Stimulated activated naive B cell treated with anti-CD40 and anti-IgM and Interleukin-4, amounts not matched to agents 10 μg/mL and 1 μg/mL and 100 μg/mL, for 72 hours (primary cell): ENCODE results near the gene CPB1.
"Not testable (repeated sequence)": the region's sequence is repeated elsewhere in the genome, so short reads cannot be mapped to it uniquely, and the experiment has no call there.

Experiments used
- ATAC-seq, 2 donors: fragments of 150-1000 bp; cut with Tn5 transposase; replicated peaks; 2 replicates each; pipeline ENCODE4 v1.10.0; 2021; ENCODE audit warnings: moderate library complexity in 1 of 2
- DNase-seq: peaks from one replicate; pipeline ENCODE4 v3.0.0; 2021
- H3K27ac Mint-ChIP-seq: one replicate; pipeline ENCODE4 v1.8.0; 2022; ENCODE audit warnings: mild to moderate bottlenecking, mixed read lengths
- H3K27me3 Mint-ChIP-seq, 2 donors: one replicate each; pipeline ENCODE4 v1.8.0; 2022; ENCODE audit warnings: mixed read lengths in 2 of 2
- H3K36me3 Mint-ChIP-seq, 2 donors: one replicate each; pipeline ENCODE4 v1.8.0; 2022; ENCODE audit warnings: mixed read lengths in 2 of 2, mild to moderate bottlenecking in 1 of 2
- H3K4me1 Mint-ChIP-seq, 2 donors: one replicate each; pipeline ENCODE4 v1.8.0; 2022; ENCODE audit warnings: mixed read lengths in 2 of 2, mild to moderate bottlenecking in 1 of 2
- H3K4me3 Mint-ChIP-seq, 2 donors: one replicate each; pipeline ENCODE4 v1.8.0; 2022; ENCODE audit warnings: mild to moderate bottlenecking in 2 of 2, mixed read lengths in 2 of 2, moderate library complexity in 1 of 2
- H3K9me3 Mint-ChIP-seq, 2 donors: one replicate each; pipeline ENCODE4 v1.8.0; 2022; ENCODE audit warnings: mixed read lengths in 2 of 2, mild to moderate bottlenecking in 1 of 2

The CPB1 gene

GRCh38 chr3:148827585-148827984 lies at the start of gene CPB1:
TSS of gene CPB1 (plus strand) at chr3:148827811. CDS start at chr3:148827824, 13 bp downstream.
- H3K27me3 Mint-ChIP-seq = no peaks in the 10 kb centered on the region

GRCh38 chr3:148778926-148779325 lies 48.7 kb upstream of the CPB1 start:
- no peaks in the 10 kb centered on the region for H3K4me1 Mint-ChIP-seq
- H3K36me3 Mint-ChIP-seq = no peaks in the 10 kb centered on the region
- peaks cover 0 to 3% of the 10 kb centered on the region in 2 donors for H3K9me3 Mint-ChIP-seq
- H3K27me3 Mint-ChIP-seq = no peaks in the 10 kb centered on the region
- ATAC-seq (no peak), DNase-seq (no peak)
- no peak overlapping the region for H3K4me3 Mint-ChIP-seq
- H3K27ac Mint-ChIP-seq = no peak overlapping the region

More at GRCh38 chr3:148827585-148827984, at the start of gene CPB1:
- no peak within 1 kb of the TSS for H3K27ac Mint-ChIP-seq
- no peaks in the 10 kb centered on the region for H3K4me1 Mint-ChIP-seq
- H3K4me3 Mint-ChIP-seq = no peak within 1 kb of the TSS
- ATAC-seq (no peak), DNase-seq (no peak)
- no peaks in the 10 kb centered on the region for H3K9me3 Mint-ChIP-seq
- H3K36me3 Mint-ChIP-seq = no peaks in the 10 kb centered on the region

- DNase-seq, H3K27ac Mint-ChIP-seq, H3K4me3 Mint-ChIP-seq, H3K27me3 Mint-ChIP-seq, H3K36me3 Mint-ChIP-seq, H3K9me3 Mint-ChIP-seq, H3K4me1 Mint-ChIP-seq, ATAC-seq: not testable (repeated sequence)
These were observed 42.6 kb upstream of the CPB1 start for GRCh38 chr3:148785026-148785425.

- not testable (repeated sequence) for H3K9me3 Mint-ChIP-seq, DNase-seq, H3K4me1 Mint-ChIP-seq, ATAC-seq, H3K36me3 Mint-ChIP-seq, H3K27ac Mint-ChIP-seq, H3K4me3 Mint-ChIP-seq, H3K27me3 Mint-ChIP-seq
These were observed 41.5 kb upstream of the CPB1 start for GRCh38 chr3:148786159-148786558.

DNA sequence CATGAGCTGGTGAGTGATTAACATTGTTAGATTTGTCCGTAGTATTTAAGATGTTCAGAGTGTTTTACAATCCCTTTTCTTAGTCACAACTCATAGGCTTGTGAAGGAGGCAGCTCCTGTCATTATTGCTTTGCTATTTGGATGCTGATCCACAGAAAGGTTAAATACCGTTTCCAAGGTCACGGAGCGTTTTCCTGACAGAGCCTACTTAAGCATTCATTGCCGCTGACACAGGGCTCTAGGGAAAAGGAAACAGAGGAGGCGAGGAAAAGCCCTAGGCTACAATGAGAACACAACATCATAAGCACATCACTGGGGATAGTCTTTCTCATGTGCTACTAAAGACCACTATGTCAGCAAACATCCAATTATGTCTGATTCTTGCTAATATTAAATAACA lies 38.5 kb upstream of the CPB1 start:
- Mint-ChIP-seq H3K27ac (no peak overlapping the region), H3K4me1 (no peaks in the 10 kb centered on the region), H3K27me3 (peaks cover 0 to 5% of the 10 kb centered on the region in 2 donors), H3K9me3 (peaks cover 0 to 6% of the 10 kb centered on the region in 2 donors), H3K36me3 (no peaks in the 10 kb centered on the region), H3K4me3 (no peak overlapping the region)
- ATAC-seq = no peak
- DNase-seq = no peak

DNA sequence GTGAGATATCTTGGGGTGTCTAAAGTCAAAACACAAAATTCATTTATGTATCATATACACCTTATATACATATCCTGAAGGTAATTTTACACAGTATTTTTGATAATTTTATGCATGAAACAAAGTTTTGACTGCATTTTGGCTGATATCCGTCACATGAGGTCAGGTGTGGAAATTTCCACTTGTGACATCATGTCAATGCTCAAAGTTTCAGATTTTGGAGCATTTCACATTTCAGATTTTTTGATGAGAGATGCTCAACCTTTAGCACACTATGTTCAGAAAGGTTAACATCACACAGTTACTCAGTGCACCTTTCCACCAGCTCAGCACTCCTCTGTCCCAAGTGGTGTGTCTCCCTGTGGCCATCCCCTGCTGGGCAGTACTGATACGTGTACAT lies 37.7 kb upstream of the CPB1 start:
- no peak overlapping the region for H3K27ac Mint-ChIP-seq
- H3K4me1 Mint-ChIP-seq = no peaks in the 10 kb centered on the region
- no peaks in the 10 kb centered on the region for H3K36me3 Mint-ChIP-seq
- no peak overlapping the region for H3K4me3 Mint-ChIP-seq
- peaks cover 0 to 5% of the 10 kb centered on the region in 2 donors for H3K9me3 Mint-ChIP-seq
- DNase-seq (no peak), ATAC-seq (no peak)
- peaks cover 0 to 5% of the 10 kb centered on the region in 2 donors for H3K27me3 Mint-ChIP-seq

DNA sequence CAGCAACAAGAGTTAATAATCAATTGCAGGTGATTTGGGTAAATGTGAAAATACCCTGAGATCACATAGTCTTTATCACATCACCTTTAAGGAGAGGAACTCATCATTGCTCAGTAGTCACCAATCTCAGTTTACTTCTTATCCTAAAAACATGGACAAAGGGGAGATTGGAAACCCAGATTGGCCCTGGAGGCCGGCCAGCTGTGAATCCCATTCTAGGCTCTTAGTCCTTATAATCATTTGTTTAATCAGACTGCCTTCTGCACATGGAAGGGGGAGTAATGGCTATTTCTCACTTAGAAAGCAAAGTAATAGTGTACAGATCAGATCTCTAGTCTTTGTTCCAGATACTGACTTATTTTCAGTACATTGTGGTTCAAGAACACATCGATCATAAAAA lies 37.2 kb upstream of the CPB1 start:
- peaks cover 0 to under 1% of the 10 kb centered on the region in 2 donors for H3K27me3 Mint-ChIP-seq

GRCh38 chr3:148790851-148791735 lies 36.5 kb upstream of the CPB1 start:
- no peaks in the 10 kb centered on the region for H3K9me3 Mint-ChIP-seq
- no peak for DNase-seq

More for the DNA sequence above, 37.2 kb upstream of the CPB1 start:
- no peak for ATAC-seq
- Mint-ChIP-seq H3K4me1 (no peaks in the 10 kb centered on the region), H3K4me3 (no peak overlapping the region), H3K27ac (no peak overlapping the region), H3K36me3 (no peaks in the 10 kb centered on the region), H3K9me3 (peaks cover 0 to under 1% of the 10 kb centered on the region in 2 donors)
- no peak for DNase-seq

DNA sequence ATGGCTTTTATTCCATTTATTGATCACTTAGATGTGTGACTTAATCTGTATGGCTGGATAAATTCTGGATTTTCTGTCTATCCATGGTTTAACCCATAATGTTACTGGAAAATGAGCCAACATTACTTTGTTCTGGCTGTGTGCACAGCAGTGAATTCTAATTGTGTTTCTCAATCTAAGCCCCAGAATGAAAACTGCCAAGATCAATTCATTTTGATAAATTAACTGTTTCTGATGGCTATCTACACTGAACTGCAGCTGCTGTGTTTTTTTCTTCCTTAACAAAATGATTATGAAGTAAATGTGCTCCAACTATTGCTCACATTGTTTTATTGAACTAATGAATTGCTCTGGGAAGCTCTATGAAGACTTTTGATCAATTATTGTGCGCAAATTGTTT lies 35.7 kb upstream of the CPB1 start:
- Mint-ChIP-seq H3K9me3 (no peaks in the 10 kb centered on the region), H3K36me3 (no peaks in the 10 kb centered on the region), H3K4me3 (no peak overlapping the region), H3K4me1 (no peaks in the 10 kb centered on the region), H3K27ac (no peak overlapping the region), H3K27me3 (no peaks in the 10 kb centered on the region)
- ATAC-seq (no peak), DNase-seq (no peak)

More at GRCh38 chr3:148790851-148791735, 36.5 kb upstream of the CPB1 start:
- no peak overlapping the region for H3K4me3 Mint-ChIP-seq
- H3K27me3 Mint-ChIP-seq = no peaks in the 10 kb centered on the region
- ATAC-seq = no peak
- H3K36me3 Mint-ChIP-seq = no peaks in the 10 kb centered on the region
- H3K27ac Mint-ChIP-seq = no peak overlapping the region
- H3K4me1 Mint-ChIP-seq = no peaks in the 10 kb centered on the region

GRCh38 chr3:148792516-148792915 lies 35.1 kb upstream of the CPB1 start:
- H3K4me1 Mint-ChIP-seq = no peaks in the 10 kb centered on the region
- no peaks in the 10 kb centered on the region for H3K9me3 Mint-ChIP-seq
- no peaks in the 10 kb centered on the region for H3K36me3 Mint-ChIP-seq
- H3K4me3 Mint-ChIP-seq = no peak overlapping the region
- no peak for DNase-seq
- H3K27me3 Mint-ChIP-seq = no peaks in the 10 kb centered on the region
- no peak overlapping the region for H3K27ac Mint-ChIP-seq
- ATAC-seq = no peak

GRCh38 chr3:148796799-148797198 lies 30.8 kb upstream of the CPB1 start:
- no peaks in the 10 kb centered on the region for H3K27me3 Mint-ChIP-seq
- no peak overlapping the region for H3K4me3 Mint-ChIP-seq
- H3K36me3 Mint-ChIP-seq = no peaks in the 10 kb centered on the region
- ATAC-seq = no peak
- peaks cover 0 to 4% of the 10 kb centered on the region in 2 donors for H3K9me3 Mint-ChIP-seq
- H3K4me1 Mint-ChIP-seq = no peaks in the 10 kb centered on the region
- H3K27ac Mint-ChIP-seq = no peak overlapping the region
- no peak for DNase-seq

DNA sequence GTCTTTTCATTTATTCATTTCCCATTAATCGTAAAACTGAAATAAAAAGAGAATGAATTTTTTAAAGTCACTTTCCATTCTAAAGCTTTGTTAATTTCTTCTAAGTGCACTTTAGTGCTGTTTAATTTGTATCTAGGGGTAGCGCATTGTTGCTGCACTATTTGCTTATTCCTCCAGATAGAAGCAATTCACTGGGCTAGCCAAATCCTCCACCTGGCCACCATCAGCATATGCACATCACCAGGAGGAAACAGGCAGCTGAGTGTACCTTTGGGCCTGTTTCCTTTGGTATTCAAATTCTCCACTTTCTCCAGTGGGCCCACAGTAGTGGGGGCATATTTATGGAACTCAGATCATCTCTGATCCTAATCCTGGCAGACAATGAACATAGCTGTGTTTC lies 29.8 kb upstream of the CPB1 start:
- no peak overlapping the region for H3K4me3 Mint-ChIP-seq
- no peaks in the 10 kb centered on the region for H3K4me1 Mint-ChIP-seq
- H3K27me3 Mint-ChIP-seq = no peaks in the 10 kb centered on the region
- no peak overlapping the region for H3K27ac Mint-ChIP-seq
- H3K9me3 Mint-ChIP-seq = peaks cover 0 to 5% of the 10 kb centered on the region in 2 donors
- H3K36me3 Mint-ChIP-seq = no peaks in the 10 kb centered on the region
- no peak for DNase-seq
- no peak for ATAC-seq

- peaks cover 0 to 5% of the 10 kb centered on the region in 2 donors for H3K9me3 Mint-ChIP-seq
- no peaks in the 10 kb centered on the region for H3K4me1 Mint-ChIP-seq
- no peak overlapping the region for H3K4me3 Mint-ChIP-seq
These were observed 27.2 kb upstream of the CPB1 start for GRCh38 chr3:148800414-148800813.

GRCh38 chr3:148809835-148810234 lies 17.8 kb upstream of the CPB1 start:
- Mint-ChIP-seq H3K4me1 (no peaks in the 10 kb centered on the region), H3K27ac (no peak overlapping the region), H3K9me3 (peaks cover 0 to 2% of the 10 kb centered on the region in 2 donors), H3K36me3 (no peaks in the 10 kb centered on the region), H3K27me3 (peaks cover 0 to 5% of the 10 kb centered on the region in 2 donors), H3K4me3 (no peak overlapping the region)
- ATAC-seq (no peak), DNase-seq (no peak)

More at GRCh38 chr3:148800414-148800813, 27.2 kb upstream of the CPB1 start:
- Mint-ChIP-seq H3K36me3 (no peaks in the 10 kb centered on the region), H3K27me3 (no peaks in the 10 kb centered on the region), H3K27ac (no peak overlapping the region)
- ATAC-seq = no peak
- DNase-seq = no peak
